B cell (primary cell): Measurements from ENCODE around the gene UMODL1. TPM values are rescaled to one million over a fixed set of nuclear protein-coding genes. Genes with fewer than 3 reads are reported as not detected.

ENCODE experiments used
- ATAC-seq: fragments of 200-7000 bp; cut with Tn5 transposase; one replicate; pipeline ENCODE4 v1.10.0; 2021; ENCODE audit warnings: low read depth, mild to moderate bottlenecking, moderate number of reproducible peaks, moderate library complexity
- CTCF ChIA-PET: fragments of 350-600 bp; sonication (Branson Sonifier 250); formaldehyde crosslinking; loops from one replicate; lab custom pipeline; 2021; ENCODE audit warnings: antibody characterized with exemption, inconsistent platforms; lab: Charles Lee
- POLR2A ChIA-PET: fragments of 350-600 bp; sonication (Branson Sonifier 250); formaldehyde crosslinking; loops from one replicate; lab custom pipeline; 2021; ENCODE audit warnings: antibody characterized with exemption; lab: Charles Lee
- DNase-seq: peaks from one replicate; pipeline ENCODE4 v3.0.0; 2013
- H2AFZ ChIP-seq: 2 replicates; pipeline ENCODE4 v1.6.1; 2012; ENCODE audit warnings: mild to moderate bottlenecking, low read depth, low read length; ENCODE audit not compliant: insufficient read depth, poor library complexity, severe bottlenecking
- H3K27ac ChIP-seq, 2 donors: 1 replicate in 1 of 2; 2 replicates in 1 of 2; pipeline ENCODE4 v1.5.1; 2012 to 2013; ENCODE audit warnings: low read length in 2 of 2, mild to moderate bottlenecking in 2 of 2, moderate library complexity in 1 of 2
- H3K27me3 ChIP-seq, 4 experiments: fragments of 200-600 bp in 1 of 4; sonication (generic) in 1 of 4; replicated peaks in 1 of 4; 1 replicate in 2 of 4; 2 replicates in 2 of 4; pipeline versions ENCODE4 v1.6.1 to v1.7.0; 2013 to 2016; ENCODE audit warnings: low read length in 3 of 4, mild to moderate bottlenecking in 2 of 4, mixed read lengths in 1 of 4, moderate library complexity in 1 of 4; ENCODE audit not compliant: insufficient read depth in 4 of 4, control insufficient read depth in 3 of 4; ENCODE audit errors: control extremely low read depth in 1 of 4
- H3K36me3 ChIP-seq, 2 experiments: replicated peaks in 1 of 2; 1 replicate in 1 of 2; 2 replicates in 1 of 2; pipeline versions ENCODE4 v1.6.1 to v1.7.1; 2013; ENCODE audit warnings: low read length in 1 of 2; ENCODE audit not compliant: insufficient read depth in 2 of 2, control insufficient read depth in 1 of 2; ENCODE audit errors: control extremely low read depth in 1 of 2, extremely low read depth in 1 of 2
- H3K4me1 ChIP-seq, 2 donors: fragments of 200-600 bp in 1 of 2; sonication (generic) in 1 of 2; 1 replicate in 1 of 2; 2 replicates in 1 of 2; pipeline versions ENCODE4 v1.5.1 to v1.6.1; 2013 to 2017; ENCODE audit warnings: low read length in 2 of 2; ENCODE audit not compliant: control insufficient read depth in 2 of 2, insufficient read depth in 2 of 2
- H3K4me2 ChIP-seq: replicated peaks from 2 replicates; pipeline ENCODE3; 2012; ENCODE audit warnings: mild to moderate bottlenecking, low read depth, low read length; ENCODE audit not compliant: poor library complexity, severe bottlenecking
- H3K4me3 ChIP-seq, 5 experiments: fragments of 200-600 bp in 1 of 5; sonication (generic) in 1 of 5; 1 replicate in 3 of 5; 2 replicates in 2 of 5; pipeline versions ENCODE4 v1.5.1 to v1.7.0; 2011 to 2016; ENCODE audit warnings: low read length in 4 of 5, mild to moderate bottlenecking in 4 of 5, low read depth in 2 of 5, control low read depth in 1 of 5, moderate library complexity in 1 of 5; ENCODE audit not compliant: insufficient read depth in 1 of 5; ENCODE audit errors: control extremely low read depth in 1 of 5, extremely low read depth in 1 of 5
- H3K79me2 ChIP-seq: fragments of 200-600 bp; sonication (generic); one replicate; pipeline ENCODE4 v1.6.0; 2016; ENCODE audit warnings: low read length; ENCODE audit not compliant: control insufficient read depth, insufficient read depth
- H3K9ac ChIP-seq: fragments of 200-600 bp; sonication (generic); 2 replicates; pipeline ENCODE4 v1.6.1; 2017; ENCODE audit warnings: mild to moderate bottlenecking, low read length, moderate library complexity
- H3K9me3 ChIP-seq, 3 donors: one replicate each; pipeline versions ENCODE4 v1.6.1 to v1.7.1; 2013; ENCODE audit warnings: low read length in 2 of 3; ENCODE audit not compliant: control insufficient read depth in 2 of 3, insufficient read depth in 1 of 3; ENCODE audit errors: control extremely low read depth in 1 of 3
- H4K20me1 ChIP-seq: 2 replicates; pipeline ENCODE4 v1.6.0; 2012; ENCODE audit warnings: mild to moderate bottlenecking, low read length; ENCODE audit not compliant: insufficient read depth, control insufficient read depth, poor library complexity, severe bottlenecking
- H3K27ac Mint-ChIP-seq: one replicate; pipeline ENCODE4 v1.8.0; 2021; ENCODE audit warnings: mixed read lengths
- H3K27me3 Mint-ChIP-seq: one replicate; pipeline ENCODE4 v1.8.0; 2021; ENCODE audit warnings: mixed read lengths
- H3K4me1 Mint-ChIP-seq: one replicate; pipeline ENCODE4 v1.8.0; 2021; ENCODE audit warnings: mixed read lengths
- H3K4me3 Mint-ChIP-seq: one replicate; pipeline ENCODE4 v1.8.0; 2021; ENCODE audit warnings: mixed read lengths
- H3K9me3 Mint-ChIP-seq: one replicate; pipeline ENCODE4 v1.8.0; 2022; ENCODE audit warnings: mixed read lengths; ENCODE audit not compliant: insufficient read depth
- CTCF ChIP-seq: fragments of 200-600 bp; IDR thresholded peaks from one replicate; pipeline ENCODE4 v1.8.0; 2022; ENCODE audit warnings: antibody characterized with exemption, mild to moderate bottlenecking
- EZH2 ChIP-seq: IDR thresholded peaks from 2 replicates; pipeline ENCODE4 v1.6.1; 2012; ENCODE audit warnings: borderline replicate concordance, low read depth, mild to moderate bottlenecking, moderate library complexity, low read length; ENCODE audit not compliant: insufficient read depth, poor library complexity, severe bottlenecking
- WGBS: methylation state at CpG from one replicate; pipeline ENCODE4 v1.1.5; 2013; ENCODE audit warnings: missing lambda C conversion rate; ENCODE audit not compliant: insufficient coverage; 5-methylcytosine and 5-hydroxymethylcytosine counted together
- intact Hi-C: fragments of 100-400 bp; cut with micrococcal nuclease; formaldehyde crosslinking; loops from one replicate; pipeline ENCODE4 v1.10.0; 2022
- polyA plus RNA-seq: library from polyadenylated mRNA; depleted of rRNA; stranded (reverse); fragments of >200 nt; gene quantifications from 2 replicates; pipeline ENCODE4 v1.2.3, GENCODE V29; 2012
- total RNA-seq, 2 donors: library from RNA; stranded (reverse); fragments of 120-200 nt in 1 of 2; gene quantifications; 1 replicate in 1 of 2; 2 replicates in 1 of 2; pipeline versions ENCODE4 v1.2.3 to v1.2.4, GENCODE V29; 2013 to 2022

UMODL1 gene
- total and polyA plus RNA-seq, 2 donors (not counting 1 experiment from before 2014, with no cell fraction given) = 0.10 to 0.49 TPM

DNA sequence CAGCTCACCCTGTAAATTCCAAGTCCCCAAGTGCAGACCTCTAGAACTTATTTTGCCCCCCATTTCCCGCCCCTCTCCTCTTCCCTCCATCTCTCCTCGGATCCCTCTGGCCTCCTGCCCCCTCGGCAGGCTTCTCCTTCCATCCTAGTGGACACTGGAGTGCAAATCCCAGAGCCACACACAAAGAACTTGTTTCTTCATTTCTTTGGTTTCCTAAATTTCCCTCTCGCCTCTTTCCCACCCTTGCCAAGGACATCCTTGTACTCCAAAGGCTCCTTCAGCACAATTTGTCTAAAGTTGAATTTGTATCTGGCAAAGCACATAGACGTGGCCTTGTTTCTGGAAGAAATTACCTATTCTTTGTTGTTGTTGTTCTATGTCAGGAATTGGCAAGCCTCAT lies 17.5 kb downstream of the UMODL1 start:
- H3K4me2 ChIP-seq = no peak overlapping the region
- Mint-ChIP-seq H3K27me3 (peaks cover 12% of the 10 kb centered on the region), H3K4me3 (no peak overlapping the region), H3K9me3 (no peaks in the 10 kb centered on the region), H3K27ac (no peak overlapping the region), H3K4me1 (peaks cover 6% of the 10 kb centered on the region)
- ChIA-PET POLR2A (no interaction called here), CTCF (no interaction called here)
- H3K79me2 ChIP-seq = no peaks in the 10 kb centered on the region
- H3K27ac ChIP-seq = no peak overlapping the region
- peaks cover 0 to under 1% (median 0%) of the 10 kb centered on the region in 3 donors for H3K9me3 ChIP-seq
- peaks cover 4 to 8% of the 10 kb centered on the region in 2 donors for H3K4me1 ChIP-seq
- 92% methylated on average over 3 of the region's 5 CpGs for WGBS
- H2AFZ ChIP-seq = no peak overlapping the region
- no peak overlapping the region for H3K9ac ChIP-seq
- intact Hi-C loops = no loop called here
- no peak overlapping the region for H3K4me3 ChIP-seq
- H3K36me3 ChIP-seq = no peaks in the 10 kb centered on the region
- DNase-seq (no peak), ATAC-seq (no peak)
- no peak for TF ChIP-seq EZH2
- no peak for TF ChIP-seq CTCF
- H4K20me1 ChIP-seq = no peaks in the 10 kb centered on the region
- H3K27me3 ChIP-seq = peaks cover 0 to 9% (median 1%) of the 10 kb centered on the region in 4 experiments

DNA sequence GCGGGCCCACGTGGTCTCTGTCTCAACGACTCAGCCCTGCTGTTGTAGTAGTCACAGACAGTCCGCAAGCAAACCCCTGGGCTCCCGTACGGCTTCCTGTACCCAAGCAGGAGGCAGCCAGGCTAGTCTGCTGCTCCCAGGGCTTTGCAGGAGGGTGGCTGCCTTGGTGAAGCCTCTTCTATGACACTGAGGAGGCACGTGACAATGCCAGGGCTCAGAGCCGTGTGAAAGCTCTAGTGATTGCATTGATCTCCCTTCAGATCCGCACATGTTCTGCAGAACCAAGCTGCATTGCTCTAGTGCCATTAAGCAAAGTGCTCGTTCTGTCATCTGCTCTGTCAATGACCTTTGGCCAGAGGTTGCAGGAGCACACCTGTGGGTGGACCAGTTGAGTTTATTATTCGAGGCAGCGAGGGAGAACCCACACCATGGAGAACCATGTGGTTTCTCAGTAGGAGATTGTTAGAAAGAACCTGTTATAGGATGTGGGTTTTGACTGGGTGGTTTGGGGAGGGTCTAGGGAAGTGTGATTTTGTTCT lies 18.0 kb downstream of the UMODL1 start:
- Mint-ChIP-seq H3K27ac (no peak overlapping the region), H3K9me3 (no peaks in the 10 kb centered on the region), H3K4me3 (no peak overlapping the region), H3K27me3 (peaks cover 12% of the 10 kb centered on the region), H3K4me1 (peaks cover 6% of the 10 kb centered on the region)
- peaks cover 4 to 8% of the 10 kb centered on the region in 2 donors for H3K4me1 ChIP-seq
- ChIA-PET POLR2A (no interaction called here), CTCF (no interaction called here)
- intact Hi-C loops = no loop called here
- WGBS = 66% methylated on average over 12 of the region's 12 CpGs
- no peaks in the 10 kb centered on the region for H3K36me3 ChIP-seq
- no peak overlapping the region for H3K4me3 ChIP-seq
- DNase-seq (no peak), ATAC-seq (no peak)
- peaks cover 0 to 9% (median 1%) of the 10 kb centered on the region in 4 experiments for H3K27me3 ChIP-seq
- H3K9me3 ChIP-seq = peaks cover 0 to 6% (median 0%) of the 10 kb centered on the region in 3 donors
- H3K79me2 ChIP-seq = no peaks in the 10 kb centered on the region
- H2AFZ ChIP-seq = no peak overlapping the region
- H4K20me1 ChIP-seq = no peaks in the 10 kb centered on the region
- no peak overlapping the region for H3K9ac ChIP-seq
- no peak for TF ChIP-seq EZH2
- TF ChIP-seq CTCF = no peak
- no peak overlapping the region for H3K4me2 ChIP-seq
- no peak overlapping the region for H3K27ac ChIP-seq
